Gastroesophageal sphincter (tissue), 4 donors: Measurements from ENCODE around the gene FGF1. TPM values are rescaled to one million over a fixed set of nuclear protein-coding genes. Genes with fewer than 3 reads are reported as not detected.

ENCODE experiments used
- ATAC-seq: fragments of 150-250 bp; one replicate; pipeline ENCODE4 v1.9.1; 2016; ENCODE audit warnings: mild to moderate bottlenecking, moderate library complexity
- H3K27ac ChIP-seq, 4 donors: fragments of 200-600 bp; sonication (generic) in 3 of 4; 1 replicate in 3 of 4; 2 replicates in 1 of 4; pipeline ENCODE4 v1.5.1; 2016 to 2019
- H3K27me3 ChIP-seq: fragments of 200-600 bp; sonication (generic); one replicate; pipeline ENCODE4 v1.5.1; 2019
- H3K36me3 ChIP-seq, 2 donors: fragments of 200-600 bp; sonication (generic); one replicate each; pipeline ENCODE4 v1.5.1; 2019; ENCODE audit warnings: control low read depth in 1 of 2
- H3K4me1 ChIP-seq, 3 donors: fragments of 200-600 bp; sonication (generic); 1 replicate in 2 of 3; 2 replicates in 1 of 3; pipeline ENCODE4 v1.5.1; 2016 to 2019; ENCODE audit warnings: control low read depth in 2 of 3
- H3K4me3 ChIP-seq, 2 donors: fragments of 200-600 bp; sonication (generic); one replicate each; pipeline ENCODE4 v1.5.1; 2019; ENCODE audit warnings: mild to moderate bottlenecking in 1 of 2, moderate library complexity in 1 of 2
- H3K9me3 ChIP-seq, 3 donors: fragments of 200-600 bp; sonication (generic); one replicate each; pipeline ENCODE4 v1.5.1; 2017 to 2019; ENCODE audit warnings: control low read depth in 2 of 3
- EP300 ChIP-seq: sonication (generic); formaldehyde crosslinking; IDR thresholded peaks from one replicate; pipeline ENCODE4 v1.6.1; 2017; ENCODE audit warnings: antibody characterized with exemption, mild to moderate bottlenecking
- POLR2A ChIP-seq, 2 donors: fragments of 450-650 bp; IDR thresholded peaks; one replicate each; pipeline ENCODE4 v1.6.1; 2017; ENCODE audit warnings: antibody characterized with exemption in 2 of 2, mild to moderate bottlenecking in 2 of 2, moderate library complexity in 1 of 2
- POLR2AphosphoS5 ChIP-seq: sonication (generic); formaldehyde crosslinking; IDR thresholded peaks from one replicate; pipeline ENCODE4 v1.6.1; 2017; ENCODE audit warnings: antibody characterized with exemption
- WGBS, 2 donors: methylation state at CpG; one replicate each; pipeline ENCODE4 v1.1.5; 2018; ENCODE audit warnings: low coverage in 1 of 2; 5-methylcytosine and 5-hydroxymethylcytosine counted together
- total RNA-seq, 4 donors: library from RNA; depleted of rRNA; stranded (reverse); fragments of >200 nt; gene quantifications; one replicate each; pipeline ENCODE4 v1.1.0, GENCODE V29; 2016
- TF ChIP-seq, protein P1 (sequence below), 4 experiments: fragments of 200-600 bp in 2 of 4; fragments of 450-650 bp in 2 of 4; sonication (generic) in 1 of 4; IDR thresholded peaks; one replicate each; pipeline ENCODE4 v1.5.1; 2017 to 2019; ENCODE audit warnings: antibody characterized with exemption in 4 of 4, mild to moderate bottlenecking in 2 of 4, moderate library complexity in 2 of 4

FGF1 gene
- total RNA-seq, 4 donors from 2014 or later: 0.16 to 4.2 (median 2.9) TPM

DNA sequence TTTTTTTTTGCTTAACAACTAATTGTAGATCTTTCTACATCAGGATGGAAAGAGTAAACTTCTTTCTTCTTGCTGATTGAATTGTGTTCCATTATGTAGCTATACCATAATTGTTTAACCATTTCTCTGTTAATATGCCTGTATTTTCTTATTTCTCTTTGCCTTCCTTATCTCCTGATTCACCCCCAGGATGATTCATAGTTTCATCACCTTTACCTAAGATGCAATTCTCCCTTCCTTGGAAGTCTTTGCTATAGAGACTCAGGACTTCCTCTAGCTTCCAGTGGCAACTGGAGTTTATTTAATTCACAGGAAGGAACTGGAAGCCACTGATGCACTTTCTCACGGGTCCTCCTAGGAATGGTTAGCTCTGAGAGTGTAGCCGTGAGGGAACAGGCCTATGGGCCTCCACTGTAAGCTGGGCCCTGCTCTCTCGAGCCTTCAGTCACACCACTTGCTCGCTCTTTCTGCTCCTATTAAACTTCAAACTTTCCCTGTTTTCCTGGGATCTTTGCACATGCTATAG lies 83.1 kb downstream of the FGF1 start:
- Histone ChIP-seq H3K4me1 (peaks cover 0 to 32% (median 12%) of the 10 kb centered on the region in 3 donors), H3K9me3 (no peaks in the 10 kb centered on the region), H3K27me3 (no peaks in the 10 kb centered on the region), H3K36me3 (no peaks in the 10 kb centered on the region), H3K4me3 (no peak overlapping the region), H3K27ac (no peak overlapping the region)
- 76 to 98% methylated on average over 3 to 4 of the region's 4 CpGs for WGBS, 2 donors
- no peak for ATAC-seq
- TF ChIP-seq EP300 (no peak), POLR2A (IDR thresholded peaks at IDR 0.05) (no peak), POLR2AphosphoS5 (no peak)
- TF ChIP-seq, protein P1, sequence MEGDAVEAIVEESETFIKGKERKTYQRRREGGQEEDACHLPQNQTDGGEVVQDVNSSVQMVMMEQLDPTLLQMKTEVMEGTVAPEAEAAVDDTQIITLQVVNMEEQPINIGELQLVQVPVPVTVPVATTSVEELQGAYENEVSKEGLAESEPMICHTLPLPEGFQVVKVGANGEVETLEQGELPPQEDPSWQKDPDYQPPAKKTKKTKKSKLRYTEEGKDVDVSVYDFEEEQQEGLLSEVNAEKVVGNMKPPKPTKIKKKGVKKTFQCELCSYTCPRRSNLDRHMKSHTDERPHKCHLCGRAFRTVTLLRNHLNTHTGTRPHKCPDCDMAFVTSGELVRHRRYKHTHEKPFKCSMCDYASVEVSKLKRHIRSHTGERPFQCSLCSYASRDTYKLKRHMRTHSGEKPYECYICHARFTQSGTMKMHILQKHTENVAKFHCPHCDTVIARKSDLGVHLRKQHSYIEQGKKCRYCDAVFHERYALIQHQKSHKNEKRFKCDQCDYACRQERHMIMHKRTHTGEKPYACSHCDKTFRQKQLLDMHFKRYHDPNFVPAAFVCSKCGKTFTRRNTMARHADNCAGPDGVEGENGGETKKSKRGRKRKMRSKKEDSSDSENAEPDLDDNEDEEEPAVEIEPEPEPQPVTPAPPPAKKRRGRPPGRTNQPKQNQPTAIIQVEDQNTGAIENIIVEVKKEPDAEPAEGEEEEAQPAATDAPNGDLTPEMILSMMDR (IDR thresholded peaks at IDR 0.05): no peak

GRCh38 chr5:142601432-142601831 lies 84.5 kb downstream of the FGF1 start:
- Histone ChIP-seq H3K36me3 (no peaks in the 10 kb centered on the region), H3K4me3 (no peak overlapping the region), H3K4me1 (peaks cover 0 to 32% (median 12%) of the 10 kb centered on the region in 3 donors), H3K27ac (peak overlapping the region in 3 of 4 donors; percentile 62 to 70 (median 66)), H3K9me3 (no peaks in the 10 kb centered on the region), H3K27me3 (no peaks in the 10 kb centered on the region)
- no peak for ATAC-seq
- no CpG with 5 or more reads among the region's 3 CpGs for WGBS, 2 donors
- no peak for TF ChIP-seq EP300
- TF ChIP-seq POLR2A (IDR thresholded peaks at IDR 0.05): no peak
- TF ChIP-seq POLR2AphosphoS5: no peak
- TF ChIP-seq, protein P1 (IDR thresholded peaks at IDR 0.05): no peak

DNA sequence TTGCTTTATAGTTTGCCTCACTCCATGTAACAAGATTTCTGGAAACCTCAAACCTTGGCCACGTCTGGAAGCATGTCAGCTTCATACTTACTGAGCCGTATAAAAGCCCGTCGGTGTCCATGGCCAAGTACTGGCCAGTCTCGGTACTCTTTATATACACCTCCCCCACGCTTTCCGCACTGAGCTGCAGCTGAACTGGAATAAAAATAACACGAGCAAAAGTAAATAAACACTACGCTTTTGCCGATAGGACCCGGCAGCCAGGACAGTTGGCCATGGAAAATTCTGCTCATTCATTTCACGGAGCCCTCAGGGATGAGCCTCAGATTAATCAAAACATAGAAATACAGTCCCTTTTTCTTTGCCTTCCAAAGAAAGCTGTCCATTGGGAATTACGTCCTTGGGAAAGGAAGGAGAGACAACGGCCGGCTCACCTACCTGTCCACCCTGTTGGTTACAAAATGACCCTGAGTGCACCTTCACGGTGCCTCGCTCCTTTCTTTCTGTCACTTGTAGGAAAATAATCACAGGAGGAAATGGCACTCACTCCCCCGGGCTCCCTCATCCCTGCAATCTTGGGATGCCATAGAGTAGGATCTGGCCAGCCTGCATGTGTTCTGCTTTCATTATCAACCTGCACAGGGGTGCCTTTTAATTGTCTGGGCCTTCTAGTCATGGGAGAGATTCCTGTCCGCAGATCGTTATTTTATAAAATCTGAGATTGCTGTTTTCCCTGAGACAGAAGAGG lies 85.1 kb downstream of the FGF1 start:
- ATAC-seq: peak; percentile 70
- TF ChIP-seq, protein P1 (IDR thresholded peaks at IDR 0.05): peak in 1 of 4 experiments; percentile 13
- TF ChIP-seq POLR2A (IDR thresholded peaks at IDR 0.05): no peak
- no peak for TF ChIP-seq POLR2AphosphoS5
- no peak for TF ChIP-seq EP300
- H3K9me3 ChIP-seq: no peaks in the 10 kb centered on the region
- H3K27ac ChIP-seq: peak overlapping the region in 3 of 4 donors; percentile 62 to 70 (median 66)
- WGBS, 2 donors: 2 to 13% methylated on average over 12 to 20 of the region's 20 CpGs
- H3K4me1 ChIP-seq: peaks cover 0 to 26% (median 12%) of the 10 kb centered on the region in 3 donors
- no peaks in the 10 kb centered on the region for H3K27me3 ChIP-seq
- peak overlapping the region in 1 of 2 donors; percentile 27 for H3K4me3 ChIP-seq
- no peaks in the 10 kb centered on the region for H3K36me3 ChIP-seq

DNA sequence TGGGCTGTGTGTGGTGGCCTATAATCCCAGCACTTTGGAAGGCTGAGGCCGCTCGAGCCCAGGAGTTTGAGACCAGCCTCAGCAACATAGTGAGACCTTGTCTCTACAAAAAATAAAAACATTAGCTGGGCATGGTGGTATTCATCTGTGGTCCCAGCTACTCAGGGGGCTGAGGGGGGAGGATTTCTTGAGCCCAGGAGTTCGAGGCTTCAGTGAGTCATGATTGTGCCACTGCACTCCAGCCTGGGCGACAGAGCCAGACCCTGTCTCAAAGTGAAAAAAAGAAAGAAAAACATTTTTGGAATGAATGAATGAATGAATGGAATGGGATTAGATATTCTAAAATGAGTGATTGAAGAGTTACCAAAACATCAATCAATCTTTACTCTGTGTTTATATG lies 85.8 kb downstream of the FGF1 start:
- TF ChIP-seq POLR2AphosphoS5 (no peak), EP300 (no peak), POLR2A (IDR thresholded peaks at IDR 0.05) (no peak)
- TF ChIP-seq, protein P1 (IDR thresholded peaks at IDR 0.05): no peak
- H3K27me3 ChIP-seq: no peaks in the 10 kb centered on the region
- peaks cover 0 to 20% (median 7%) of the 10 kb centered on the region in 3 donors for H3K4me1 ChIP-seq
- H3K4me3 ChIP-seq: no peak overlapping the region
- H3K9me3 ChIP-seq: no peaks in the 10 kb centered on the region
- 17 to 67% methylated on average over 2 to 3 of the region's 4 CpGs for WGBS, 2 donors
- ATAC-seq: no peak
- peak overlapping the region in 3 of 4 donors; percentile 62 to 70 (median 66) for H3K27ac ChIP-seq
- no peaks in the 10 kb centered on the region for H3K36me3 ChIP-seq

DNA sequence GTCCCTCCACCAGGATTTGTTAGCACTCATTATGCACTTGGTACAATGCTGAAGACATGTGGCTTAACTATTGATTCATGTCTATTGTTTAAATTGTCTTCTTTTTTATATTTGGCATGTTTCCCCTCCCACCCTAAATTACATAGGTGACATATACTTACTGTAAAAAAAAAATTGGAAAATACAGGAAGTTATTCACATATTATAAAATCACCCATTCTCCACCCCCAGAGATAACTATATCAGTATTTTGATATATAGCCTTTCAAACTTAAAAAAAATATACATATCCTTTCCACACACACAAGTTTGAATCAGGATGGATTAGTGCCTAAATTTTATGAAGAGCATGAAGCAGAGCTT lies 87.6 kb downstream of the FGF1 start:
- ATAC-seq: no peak
- H3K36me3 ChIP-seq: no peaks in the 10 kb centered on the region
- TF ChIP-seq POLR2A (IDR thresholded peaks at IDR 0.05) (no peak), POLR2AphosphoS5 (no peak), EP300 (no peak)
- TF ChIP-seq, protein P1 (IDR thresholded peaks at IDR 0.05): no peak
- H3K4me3 ChIP-seq: no peak overlapping the region
- peaks cover 0 to 20% (median 7%) of the 10 kb centered on the region in 3 donors for H3K4me1 ChIP-seq
- H3K27ac ChIP-seq: no peak overlapping the region
- H3K9me3 ChIP-seq: no peaks in the 10 kb centered on the region
- no peaks in the 10 kb centered on the region for H3K27me3 ChIP-seq
